GM03348 (cell line): ENCODE results near the gene ENKUR.

Experiments
- DNase-seq: peaks from one replicate; pipeline ENCODE4 v3.0.0; 2012; ENCODE audit warnings: low spot score

Gene ENKUR

DNA sequence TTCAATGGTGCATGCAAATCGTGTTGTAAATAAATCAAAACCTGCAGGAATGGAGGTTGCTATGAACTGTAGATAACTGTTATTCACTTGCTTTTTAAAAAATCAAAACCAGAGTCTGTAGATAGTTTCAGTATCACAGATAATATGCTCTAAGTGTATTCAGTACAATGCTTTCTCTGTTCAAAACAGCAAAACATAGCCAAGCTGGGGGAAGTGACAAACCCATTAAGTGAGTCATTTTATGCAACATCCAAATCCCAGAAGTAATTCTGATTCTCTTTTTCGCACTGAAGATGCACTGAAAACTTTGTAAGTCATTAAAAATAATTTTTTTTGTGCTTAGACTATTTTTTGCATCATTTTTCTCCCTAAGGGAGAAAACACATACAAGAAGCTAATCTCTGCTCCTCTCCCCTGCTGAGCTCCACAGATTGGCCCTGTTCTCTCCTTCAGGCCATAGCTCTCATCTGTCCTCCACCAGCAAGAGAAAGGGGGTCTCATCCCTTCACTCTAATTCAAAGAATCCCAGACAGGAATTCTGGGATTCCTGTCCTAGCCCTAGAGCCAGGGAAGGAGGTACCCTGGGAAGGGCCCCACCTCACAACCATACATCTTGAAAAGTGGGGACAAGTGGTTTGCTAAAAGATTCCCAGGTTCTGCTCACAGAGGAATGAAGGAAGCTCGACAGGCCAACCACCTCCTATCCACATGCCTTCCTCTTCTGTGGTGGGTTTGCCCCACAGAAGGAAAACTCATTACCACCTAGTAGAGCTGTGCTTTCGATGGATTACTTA is 68.5 kb downstream of the ENKUR start:
- peak; percentile 57 for DNase-seq

DNA sequence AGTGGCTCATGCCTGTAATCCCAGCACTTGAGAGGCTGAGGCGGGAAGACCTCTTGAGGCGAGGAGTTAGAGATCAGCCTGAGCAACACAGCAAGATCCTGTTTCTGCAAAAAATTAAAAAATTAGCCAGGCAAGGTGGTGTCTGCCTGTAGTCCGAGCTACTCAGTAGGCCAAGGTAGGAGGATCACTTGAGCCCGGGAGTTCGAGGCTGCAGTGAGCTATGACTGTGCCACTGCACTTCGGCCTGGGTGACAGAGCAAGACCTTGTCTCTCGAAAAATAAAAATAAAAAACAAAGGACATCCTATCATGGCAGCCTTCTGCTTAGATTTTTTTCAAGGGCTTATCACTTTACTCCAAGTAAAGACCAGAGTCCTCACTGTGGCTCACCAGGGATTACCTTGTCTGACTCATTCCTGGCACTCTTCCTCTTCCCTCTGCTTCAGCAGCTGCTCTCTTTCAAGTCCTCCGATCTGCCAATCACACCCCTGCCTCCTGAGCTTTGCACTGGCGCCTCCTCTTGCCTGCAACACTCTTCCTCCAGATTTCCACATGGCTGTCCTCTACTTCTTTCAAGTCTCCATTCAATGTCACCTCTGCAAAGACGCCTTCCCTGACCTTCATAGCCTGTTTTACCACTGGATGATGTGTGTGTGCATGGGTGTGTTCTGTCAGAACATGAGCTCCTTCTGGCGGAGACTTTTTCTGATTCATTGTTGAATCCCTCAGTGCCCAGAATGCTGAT is 71.3 kb downstream of the ENKUR start:
- peak; percentile 21 for DNase-seq

DNA sequence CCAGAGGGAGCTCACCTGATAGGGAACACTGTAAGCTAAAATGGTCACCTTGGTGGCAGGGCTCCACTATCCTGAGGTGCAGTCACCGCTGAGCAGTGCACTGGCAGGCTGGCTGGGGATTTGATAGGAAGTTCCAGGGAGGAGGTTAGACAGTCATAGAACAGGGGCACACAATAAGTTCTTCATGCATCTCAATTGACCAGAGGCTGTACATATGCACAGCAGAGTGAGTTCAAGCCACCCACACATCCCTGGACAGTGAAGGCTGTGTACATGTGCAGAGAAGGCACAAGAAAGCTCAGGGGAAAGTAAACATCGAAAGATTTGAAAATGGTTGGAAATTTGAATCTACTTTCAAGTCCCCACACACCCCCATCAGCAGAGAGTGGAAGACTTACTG is 77.4 kb downstream of the ENKUR start:
- DNase-seq, result no peak

DNA sequence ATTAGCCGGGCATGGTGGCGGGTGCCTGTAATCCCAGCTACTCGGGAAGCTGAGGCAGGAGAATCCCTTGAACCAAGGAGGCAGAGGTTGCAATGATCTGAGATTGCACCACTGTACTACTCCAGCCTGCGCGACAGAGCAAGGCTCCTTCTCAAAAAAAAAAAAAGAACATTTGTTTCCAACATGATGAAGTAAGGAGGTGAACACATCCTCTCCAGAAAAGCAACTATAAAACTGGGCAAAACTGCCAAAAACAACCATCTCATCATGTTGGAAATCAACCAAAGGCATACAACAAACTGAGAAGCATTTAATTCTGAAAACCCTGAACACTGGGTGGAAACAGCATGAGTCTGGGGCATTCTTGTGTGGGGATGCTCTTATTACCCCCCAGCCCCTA is 77.9 kb downstream of the ENKUR start:
- DNase-seq, result no peak

DNA sequence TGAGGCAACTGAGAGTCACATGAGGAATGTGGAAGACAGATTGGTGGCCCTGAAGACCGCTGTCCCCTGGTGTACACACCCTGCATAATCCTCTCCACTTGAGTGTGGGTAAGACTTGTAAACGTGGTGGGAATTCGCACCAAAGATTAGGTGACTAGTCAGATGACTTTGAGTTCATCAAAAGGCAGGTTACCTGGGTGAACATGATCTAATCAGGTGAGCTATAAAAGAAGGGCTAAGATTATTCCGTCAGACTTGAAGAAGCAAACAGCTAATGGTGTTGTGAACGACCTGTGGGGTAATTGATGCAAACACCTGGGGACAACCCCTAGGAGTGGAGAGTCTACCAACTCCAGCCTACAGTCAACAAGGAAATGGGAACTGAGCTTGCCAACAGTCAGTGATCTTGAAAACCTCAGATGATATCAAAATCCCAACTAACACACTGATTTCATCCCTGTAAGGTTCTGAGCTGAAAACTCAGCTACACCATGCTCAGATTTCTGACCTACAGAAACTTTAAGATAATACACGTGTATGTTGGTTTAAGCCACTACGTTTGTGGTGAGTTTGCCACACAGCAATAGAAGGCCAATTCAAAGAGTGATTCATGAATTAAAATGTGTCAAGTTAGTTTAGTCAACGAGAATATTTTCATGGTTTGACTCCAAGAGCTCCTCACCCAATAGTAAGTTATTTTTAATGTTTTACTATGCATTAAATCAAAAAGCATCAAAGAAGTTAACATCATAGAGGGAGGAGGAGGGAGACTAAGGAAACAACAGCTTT is 80.3 kb downstream of the ENKUR start:
- no peak for DNase-seq
